GM23338 (cell line): Measurements from ENCODE around the gene PLXNA2. TPM values are rescaled to one million over a fixed set of nuclear protein-coding genes. Genes with fewer than 3 reads are reported as not detected.

Source experiments
- ATAC-seq: fragments of 200-7000 bp; cut with Tn5 transposase; 3 replicates; pipeline ENCODE4 v1.9.1; 2020
- DNase-seq: peaks from one replicate; pipeline ENCODE4 v3.0.0-alpha.2; 2015; ENCODE audit warnings: low spot score
- H2AFZ ChIP-seq: fragments of 200-600 bp; sonication (generic); 2 replicates; pipeline ENCODE4 v1.8.0; 2016; ENCODE audit warnings: antibody characterized with exemption, mild to moderate bottlenecking, moderate library complexity
- H3F3A ChIP-seq: fragments of 200-600 bp; sonication (generic); replicated peaks from 2 replicates; pipeline ENCODE4 v1.8.0; 2017; ENCODE audit warnings: antibody characterized with exemption, mixed run types, low read depth
- H3K27ac ChIP-seq: fragments of 200-600 bp; sonication (generic); 2 replicates; pipeline ENCODE4 v1.6.1; 2016; ENCODE audit warnings: low read depth
- H3K27me3 ChIP-seq: fragments of 200-600 bp; sonication (generic); 2 replicates; pipeline ENCODE4 v1.8.0; 2016; ENCODE audit warnings: mild to moderate bottlenecking, mixed run types, moderate library complexity; ENCODE audit not compliant: insufficient read depth
- H3K36me3 ChIP-seq: fragments of 200-600 bp; sonication (generic); 2 replicates; pipeline ENCODE4 v1.8.0; 2016; ENCODE audit warnings: mild to moderate bottlenecking; ENCODE audit not compliant: insufficient read depth
- H3K4me1 ChIP-seq: fragments of 200-600 bp; sonication (generic); 2 replicates; pipeline ENCODE4 v1.8.0; 2016; ENCODE audit warnings: mild to moderate bottlenecking, moderate library complexity; ENCODE audit not compliant: insufficient read depth
- H3K4me2 ChIP-seq: fragments of 200-600 bp; sonication (generic); 2 replicates; pipeline ENCODE4 v1.7.1; 2017; ENCODE audit warnings: mixed run types
- H3K4me3 ChIP-seq: fragments of 200-600 bp; sonication (generic); 2 replicates; pipeline ENCODE4 v1.6.1; 2016; ENCODE audit warnings: mixed run types
- H3K79me2 ChIP-seq: fragments of 200-600 bp; sonication (generic); replicated peaks from 2 replicates; pipeline ENCODE4 v1.8.0; 2017; ENCODE audit warnings: mild to moderate bottlenecking; ENCODE audit not compliant: insufficient read depth
- H3K9me2 ChIP-seq: fragments of 200-600 bp; sonication (generic); 2 replicates; pipeline ENCODE4 v1.8.0; 2017; ENCODE audit not compliant: insufficient read depth
- H4K20me1 ChIP-seq: fragments of 200-600 bp; sonication (generic); replicated peaks from 2 replicates; pipeline ENCODE4 v1.8.0; 2017; ENCODE audit warnings: mild to moderate bottlenecking; ENCODE audit not compliant: insufficient read depth
- H3K27ac Mint-ChIP-seq: 2 replicates; pipeline ENCODE4 v1.8.0; 2020; ENCODE audit warnings: inconsistent platforms, mild to moderate bottlenecking, moderate library complexity, mixed read lengths
- H3K27me3 Mint-ChIP-seq: 3 replicates; pipeline ENCODE4 v1.8.0; 2022; ENCODE audit warnings: low read depth, mild to moderate bottlenecking, moderate library complexity, mixed read lengths, inconsistent platforms; ENCODE audit not compliant: insufficient read depth, poor library complexity
- H3K36me3 Mint-ChIP-seq: 3 replicates; pipeline ENCODE4 v1.8.0; 2021; ENCODE audit warnings: low read depth, mild to moderate bottlenecking, inconsistent platforms, moderate library complexity, mixed read lengths
- H3K4me1 Mint-ChIP-seq: 3 replicates; pipeline ENCODE4 v1.8.0; 2020; ENCODE audit warnings: mild to moderate bottlenecking, inconsistent platforms, mixed read lengths
- H3K4me3 Mint-ChIP-seq: 3 replicates; pipeline ENCODE4 v1.8.0; 2021; ENCODE audit warnings: moderate library complexity, mild to moderate bottlenecking, inconsistent platforms, mixed read lengths
- H3K9me3 Mint-ChIP-seq: 3 replicates; pipeline ENCODE4 v1.8.0; 2020; ENCODE audit warnings: moderate library complexity, mild to moderate bottlenecking, inconsistent platforms, mixed read lengths
- CREB1 ChIP-seq: fragments of 250-450 bp; sonication (Bioruptor Pico); IDR thresholded peaks from 2 replicates; pipeline ENCODE4 v1.5.0; 2020; ENCODE audit warnings: low read depth, mild to moderate bottlenecking, moderate library complexity
- EZH2 ChIP-seq: fragments of 200-600 bp; sonication (generic); IDR thresholded peaks from one replicate; pipeline ENCODE4 v1.8.0; 2017; ENCODE audit warnings: antibody characterized with exemption, mild to moderate bottlenecking, low read depth; ENCODE audit not compliant: unreplicated experiment
- EZH2phosphoT487 ChIP-seq: fragments of 200-600 bp; sonication (generic); IDR thresholded peaks from one replicate; pipeline ENCODE4 v1.8.1; 2018; ENCODE audit warnings: antibody characterized with exemption; ENCODE audit not compliant: unreplicated experiment
- JUNB ChIP-seq: IDR thresholded peaks from one replicate; pipeline ENCODE4 v1.6.1; 2016; ENCODE audit warnings: antibody characterized with exemption; ENCODE audit not compliant: unreplicated experiment
- NANOG ChIP-seq: IDR thresholded peaks from 2 replicates; pipeline ENCODE4 v1.6.1; 2016; ENCODE audit warnings: antibody characterized with exemption, borderline replicate concordance
- POLR2AphosphoS5 ChIP-seq: IDR thresholded peaks from 2 replicates; pipeline ENCODE4 v1.6.1; 2016; ENCODE audit warnings: antibody characterized with exemption, low read depth
- STAT1 ChIP-seq: IDR thresholded peaks from one replicate; pipeline ENCODE4 v1.6.1; 2016; ENCODE audit warnings: antibody characterized with exemption; ENCODE audit not compliant: unreplicated experiment
- ZNF114 ChIP-seq: fragments of 250-450 bp; sonication (Bioruptor Pico); IDR thresholded peaks from 2 replicates; pipeline ENCODE4 v1.5.0; 2020; ENCODE audit warnings: mild to moderate bottlenecking, moderate library complexity
- ZNF331 ChIP-seq: fragments of 250-450 bp; sonication (Bioruptor Pico); IDR thresholded peaks from 2 replicates; pipeline ENCODE4 v1.5.0; 2020; ENCODE audit warnings: low read depth, mild to moderate bottlenecking, moderate library complexity
- polyA plus RNA-seq: library from polyadenylated mRNA; unstranded; fragments of >200 nt; fragmentation: Nextera tagmentation; extraction: Ambion mirVana; gene quantifications from 2 replicates; pipeline ENCODE4 v1.2.1, GENCODE V29; 2016
- total RNA-seq: library from RNA; depleted of rRNA; stranded (reverse); fragments of >200 nt; shearing (Covaris generic); gene quantifications from 2 replicates; pipeline ENCODE4 v1.2.3, GENCODE V29; 2014
- TF ChIP-seq, protein P1 (sequence below): fragments of 250-450 bp; sonication (Bioruptor Pico); IDR thresholded peaks from 2 replicates; pipeline ENCODE4 v1.5.0; 2020; ENCODE audit warnings: mild to moderate bottlenecking, moderate library complexity
- TF ChIP-seq, protein P2 (sequence below): IDR thresholded peaks from one replicate; pipeline ENCODE4 v1.6.1; 2018; ENCODE audit warnings: antibody characterized with exemption; ENCODE audit not compliant: unreplicated experiment

The PLXNA2 gene
- total and polyA plus RNA-seq, 2 experiments from 2014 or later = 0.40 to 1.8 TPM

DNA sequence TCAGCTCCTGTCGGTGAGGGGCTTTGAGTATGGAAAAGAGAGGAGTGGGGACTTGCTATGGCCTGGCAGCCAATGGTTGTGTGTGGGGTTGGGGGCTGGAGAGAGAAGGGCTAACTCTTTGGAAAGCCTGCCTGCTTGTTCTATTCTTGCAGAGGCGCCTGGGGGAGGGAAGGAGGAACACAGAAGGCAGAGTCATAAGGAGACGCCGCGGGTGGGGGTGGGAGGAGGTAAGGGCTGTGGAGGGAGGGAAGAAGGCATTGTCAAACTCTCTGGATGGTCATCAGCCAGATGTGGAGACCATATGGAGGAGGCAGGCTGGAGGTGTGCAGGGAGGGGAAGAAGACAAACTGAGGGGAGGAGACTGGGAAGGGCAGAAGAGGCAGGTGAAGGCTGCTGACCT is 70.0 kb downstream of the PLXNA2 start:
- no peak overlapping the region for H3K4me2 ChIP-seq
- no peaks in the 10 kb centered on the region for H3F3A ChIP-seq
- Mint-ChIP-seq H3K27ac (no peak overlapping the region), H3K36me3 (no peaks in the 10 kb centered on the region), H3K4me1 (peaks cover 48% of the 10 kb centered on the region), H3K27me3 (peaks cover 7% of the 10 kb centered on the region), H3K9me3 (no peaks in the 10 kb centered on the region), H3K4me3 (no peak overlapping the region)
- ATAC-seq = no peak
- DNase-seq = no peak
- no peak overlapping the region for H3K4me3 ChIP-seq
- peaks cover 24% of the 10 kb centered on the region for H3K4me1 ChIP-seq
- H3K9me2 ChIP-seq = peaks cover 5% of the 10 kb centered on the region; the same call in 1 of the 2 replicates
- H4K20me1 ChIP-seq = no peaks in the 10 kb centered on the region
- H2AFZ ChIP-seq = no peak overlapping the region
- no peaks in the 10 kb centered on the region for H3K36me3 ChIP-seq
- no peaks in the 10 kb centered on the region for H3K79me2 ChIP-seq
- H3K27me3 ChIP-seq = no peaks in the 10 kb centered on the region
- TF ChIP-seq CREB1 (CRISPR knock-in tag) = no peak
- no peak for TF ChIP-seq POLR2AphosphoS5
- no peak for TF ChIP-seq JUNB
- H3K27ac ChIP-seq = no peak overlapping the region

DNA sequence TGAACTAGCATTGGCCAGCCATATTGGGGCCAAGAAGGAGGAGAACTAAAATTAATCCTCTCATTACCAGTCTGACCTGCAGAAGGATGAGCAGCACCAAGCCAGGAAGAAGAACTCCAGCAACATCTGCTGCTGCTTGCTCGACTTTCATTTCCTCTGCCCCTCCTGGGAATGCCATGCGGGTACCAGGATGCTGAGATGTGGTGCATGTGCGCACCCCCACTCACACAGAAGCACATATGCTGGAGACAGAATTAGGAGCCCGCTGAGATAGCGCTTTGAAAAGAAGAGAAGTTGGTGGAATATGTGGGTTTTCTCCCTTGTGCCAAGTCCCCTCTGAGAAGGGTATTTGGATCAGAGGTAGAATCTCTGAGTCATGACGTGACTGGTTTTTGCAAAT is 70.4 kb downstream of the PLXNA2 start:
- Histone ChIP-seq H3K36me3 (no peaks in the 10 kb centered on the region), H4K20me1 (no peaks in the 10 kb centered on the region), H3K79me2 (no peaks in the 10 kb centered on the region), H3F3A (no peaks in the 10 kb centered on the region), H2AFZ (no peak overlapping the region), H3K9me2 (peaks cover 5% of the 10 kb centered on the region; the same call in 1 of the 2 replicates), H3K4me1 (peaks cover 21% of the 10 kb centered on the region), H3K27ac (no peak overlapping the region), H3K4me3 (no peak overlapping the region), H3K27me3 (no peaks in the 10 kb centered on the region), H3K4me2 (no peak overlapping the region)
- no peak overlapping the region for H3K4me3 Mint-ChIP-seq
- peaks cover 7% of the 10 kb centered on the region for H3K27me3 Mint-ChIP-seq
- no peak for TF ChIP-seq ZNF114 (CRISPR knock-in tag)
- TF ChIP-seq, protein P1, sequence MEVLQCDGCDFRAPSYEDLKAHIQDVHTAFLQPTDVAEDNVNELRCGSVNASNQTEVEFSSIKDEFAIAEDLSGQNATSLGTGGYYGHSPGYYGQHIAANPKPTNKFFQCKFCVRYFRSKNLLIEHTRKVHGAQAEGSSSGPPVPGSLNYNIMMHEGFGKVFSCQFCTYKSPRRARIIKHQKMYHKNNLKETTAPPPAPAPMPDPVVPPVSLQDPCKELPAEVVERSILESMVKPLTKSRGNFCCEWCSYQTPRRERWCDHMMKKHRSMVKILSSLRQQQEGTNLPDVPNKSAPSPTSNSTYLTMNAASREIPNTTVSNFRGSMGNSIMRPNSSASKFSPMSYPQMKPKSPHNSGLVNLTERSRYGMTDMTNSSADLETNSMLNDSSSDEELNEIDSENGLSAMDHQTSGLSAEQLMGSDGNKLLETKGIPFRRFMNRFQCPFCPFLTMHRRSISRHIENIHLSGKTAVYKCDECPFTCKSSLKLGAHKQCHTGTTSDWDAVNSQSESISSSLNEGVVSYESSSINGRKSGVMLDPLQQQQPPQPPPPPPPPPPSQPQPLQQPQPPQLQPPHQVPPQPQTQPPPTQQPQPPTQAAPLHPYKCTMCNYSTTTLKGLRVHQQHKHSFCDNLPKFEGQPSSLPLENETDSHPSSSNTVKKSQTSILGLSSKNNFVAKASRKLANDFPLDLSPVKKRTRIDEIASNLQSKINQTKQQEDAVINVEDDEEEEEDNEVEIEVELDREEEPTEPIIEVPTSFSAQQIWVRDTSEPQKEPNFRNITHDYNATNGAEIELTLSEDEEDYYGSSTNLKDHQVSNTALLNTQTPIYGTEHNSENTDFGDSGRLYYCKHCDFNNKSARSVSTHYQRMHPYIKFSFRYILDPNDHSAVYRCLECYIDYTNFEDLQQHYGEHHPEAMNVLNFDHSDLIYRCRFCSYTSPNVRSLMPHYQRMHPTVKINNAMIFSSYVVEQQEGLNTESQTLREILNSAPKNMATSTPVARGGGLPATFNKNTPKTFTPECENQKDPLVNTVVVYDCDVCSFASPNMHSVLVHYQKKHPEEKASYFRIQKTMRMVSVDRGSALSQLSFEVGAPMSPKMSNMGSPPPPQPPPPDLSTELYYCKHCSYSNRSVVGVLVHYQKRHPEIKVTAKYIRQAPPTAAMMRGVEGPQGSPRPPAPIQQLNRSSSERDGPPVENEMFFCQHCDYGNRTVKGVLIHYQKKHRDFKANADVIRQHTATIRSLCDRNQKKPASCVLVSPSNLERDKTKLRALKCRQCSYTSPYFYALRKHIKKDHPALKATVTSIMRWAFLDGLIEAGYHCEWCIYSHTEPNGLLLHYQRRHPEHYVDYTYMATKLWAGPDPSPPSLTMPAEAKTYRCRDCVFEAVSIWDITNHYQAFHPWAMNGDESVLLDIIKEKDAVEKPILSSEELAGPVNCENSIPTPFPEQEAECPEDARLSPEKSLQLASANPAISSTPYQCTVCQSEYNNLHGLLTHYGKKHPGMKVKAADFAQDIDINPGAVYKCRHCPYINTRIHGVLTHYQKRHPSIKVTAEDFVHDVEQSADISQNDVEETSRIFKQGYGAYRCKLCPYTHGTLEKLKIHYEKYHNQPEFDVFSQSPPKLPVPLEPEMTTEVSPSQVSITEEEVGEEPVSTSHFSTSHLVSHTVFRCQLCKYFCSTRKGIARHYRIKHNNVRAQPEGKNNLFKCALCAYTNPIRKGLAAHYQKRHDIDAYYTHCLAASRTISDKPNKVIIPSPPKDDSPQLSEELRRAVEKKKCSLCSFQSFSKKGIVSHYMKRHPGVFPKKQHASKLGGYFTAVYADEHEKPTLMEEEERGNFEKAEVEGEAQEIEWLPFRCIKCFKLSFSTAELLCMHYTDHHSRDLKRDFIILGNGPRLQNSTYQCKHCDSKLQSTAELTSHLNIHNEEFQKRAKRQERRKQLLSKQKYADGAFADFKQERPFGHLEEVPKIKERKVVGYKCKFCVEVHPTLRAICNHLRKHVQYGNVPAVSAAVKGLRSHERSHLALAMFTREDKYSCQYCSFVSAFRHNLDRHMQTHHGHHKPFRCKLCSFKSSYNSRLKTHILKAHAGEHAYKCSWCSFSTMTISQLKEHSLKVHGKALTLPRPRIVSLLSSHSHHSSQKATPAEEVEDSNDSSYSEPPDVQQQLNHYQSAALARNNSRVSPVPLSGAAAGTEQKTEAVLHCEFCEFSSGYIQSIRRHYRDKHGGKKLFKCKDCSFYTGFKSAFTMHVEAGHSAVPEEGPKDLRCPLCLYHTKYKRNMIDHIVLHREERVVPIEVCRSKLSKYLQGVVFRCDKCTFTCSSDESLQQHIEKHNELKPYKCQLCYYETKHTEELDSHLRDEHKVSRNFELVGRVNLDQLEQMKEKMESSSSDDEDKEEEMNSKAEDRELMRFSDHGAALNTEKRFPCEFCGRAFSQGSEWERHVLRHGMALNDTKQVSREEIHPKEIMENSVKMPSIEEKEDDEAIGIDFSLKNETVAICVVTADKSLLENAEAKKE (CRISPR knock-in tag) = no peak
- TF ChIP-seq CREB1 (CRISPR knock-in tag) = no peak
- TF ChIP-seq EZH2phosphoT487 = no peak
- TF ChIP-seq, protein P2, sequence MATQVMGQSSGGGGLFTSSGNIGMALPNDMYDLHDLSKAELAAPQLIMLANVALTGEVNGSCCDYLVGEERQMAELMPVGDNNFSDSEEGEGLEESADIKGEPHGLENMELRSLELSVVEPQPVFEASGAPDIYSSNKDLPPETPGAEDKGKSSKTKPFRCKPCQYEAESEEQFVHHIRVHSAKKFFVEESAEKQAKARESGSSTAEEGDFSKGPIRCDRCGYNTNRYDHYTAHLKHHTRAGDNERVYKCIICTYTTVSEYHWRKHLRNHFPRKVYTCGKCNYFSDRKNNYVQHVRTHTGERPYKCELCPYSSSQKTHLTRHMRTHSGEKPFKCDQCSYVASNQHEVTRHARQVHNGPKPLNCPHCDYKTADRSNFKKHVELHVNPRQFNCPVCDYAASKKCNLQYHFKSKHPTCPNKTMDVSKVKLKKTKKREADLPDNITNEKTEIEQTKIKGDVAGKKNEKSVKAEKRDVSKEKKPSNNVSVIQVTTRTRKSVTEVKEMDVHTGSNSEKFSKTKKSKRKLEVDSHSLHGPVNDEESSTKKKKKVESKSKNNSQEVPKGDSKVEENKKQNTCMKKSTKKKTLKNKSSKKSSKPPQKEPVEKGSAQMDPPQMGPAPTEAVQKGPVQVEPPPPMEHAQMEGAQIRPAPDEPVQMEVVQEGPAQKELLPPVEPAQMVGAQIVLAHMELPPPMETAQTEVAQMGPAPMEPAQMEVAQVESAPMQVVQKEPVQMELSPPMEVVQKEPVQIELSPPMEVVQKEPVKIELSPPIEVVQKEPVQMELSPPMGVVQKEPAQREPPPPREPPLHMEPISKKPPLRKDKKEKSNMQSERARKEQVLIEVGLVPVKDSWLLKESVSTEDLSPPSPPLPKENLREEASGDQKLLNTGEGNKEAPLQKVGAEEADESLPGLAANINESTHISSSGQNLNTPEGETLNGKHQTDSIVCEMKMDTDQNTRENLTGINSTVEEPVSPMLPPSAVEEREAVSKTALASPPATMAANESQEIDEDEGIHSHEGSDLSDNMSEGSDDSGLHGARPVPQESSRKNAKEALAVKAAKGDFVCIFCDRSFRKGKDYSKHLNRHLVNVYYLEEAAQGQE = no peak
- TF ChIP-seq STAT1 = no peak
- no peak for TF ChIP-seq ZNF331 (CRISPR knock-in tag)
- no peak for TF ChIP-seq EZH2
- no peak for TF ChIP-seq JUNB
- TF ChIP-seq NANOG = no peak
- ATAC-seq (no peak), DNase-seq (no peak)
- H3K36me3 Mint-ChIP-seq = no peaks in the 10 kb centered on the region
- H3K9me3 Mint-ChIP-seq = no peaks in the 10 kb centered on the region
- H3K27ac Mint-ChIP-seq = no peak overlapping the region
- peaks cover 44% of the 10 kb centered on the region for H3K4me1 Mint-ChIP-seq
